Measurements from ENCODE around the gene PPP1R14D. TPM values are rescaled to one million over a fixed set of nuclear protein-coding genes. Genes with fewer than 3 reads are reported as not detected.
A peak's percentile ranks its signal among the peaks of the same experiment; 100 is the strongest.

The PPP1R14D gene
- total RNA-seq, 1 donor from 2014 or later: 1.3 TPM

DNA sequence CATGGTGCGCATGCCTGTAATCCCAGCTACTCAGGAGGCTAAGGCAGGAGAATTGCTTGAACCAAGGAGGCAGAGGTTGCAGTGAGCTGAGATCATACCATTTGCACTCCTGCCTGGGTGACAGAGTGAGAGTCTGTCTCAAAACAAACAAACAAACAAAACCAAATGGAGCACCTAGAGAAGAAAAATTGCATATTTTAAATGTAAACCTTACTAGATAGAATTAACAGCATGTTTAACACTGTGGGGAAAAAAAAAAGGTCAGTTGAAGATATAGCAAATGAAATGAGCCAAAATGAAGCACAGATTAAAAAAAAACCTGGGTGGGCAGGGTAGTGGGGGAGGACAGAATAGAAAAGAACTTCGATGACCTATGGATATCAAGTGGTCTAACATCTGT, 7.3 kb downstream of the PPP1R14D start:
- Histone ChIP-seq H3K27ac (no peak overlapping the region), H3K9me3 (no peaks in the 10 kb centered on the region), H3K4me3 (no peak overlapping the region), H3K36me3 (no peaks in the 10 kb centered on the region), H3K27me3 (no peaks in the 10 kb centered on the region), H3K4me1 (no peaks in the 10 kb centered on the region)
- TF ChIP-seq, protein P1, sequence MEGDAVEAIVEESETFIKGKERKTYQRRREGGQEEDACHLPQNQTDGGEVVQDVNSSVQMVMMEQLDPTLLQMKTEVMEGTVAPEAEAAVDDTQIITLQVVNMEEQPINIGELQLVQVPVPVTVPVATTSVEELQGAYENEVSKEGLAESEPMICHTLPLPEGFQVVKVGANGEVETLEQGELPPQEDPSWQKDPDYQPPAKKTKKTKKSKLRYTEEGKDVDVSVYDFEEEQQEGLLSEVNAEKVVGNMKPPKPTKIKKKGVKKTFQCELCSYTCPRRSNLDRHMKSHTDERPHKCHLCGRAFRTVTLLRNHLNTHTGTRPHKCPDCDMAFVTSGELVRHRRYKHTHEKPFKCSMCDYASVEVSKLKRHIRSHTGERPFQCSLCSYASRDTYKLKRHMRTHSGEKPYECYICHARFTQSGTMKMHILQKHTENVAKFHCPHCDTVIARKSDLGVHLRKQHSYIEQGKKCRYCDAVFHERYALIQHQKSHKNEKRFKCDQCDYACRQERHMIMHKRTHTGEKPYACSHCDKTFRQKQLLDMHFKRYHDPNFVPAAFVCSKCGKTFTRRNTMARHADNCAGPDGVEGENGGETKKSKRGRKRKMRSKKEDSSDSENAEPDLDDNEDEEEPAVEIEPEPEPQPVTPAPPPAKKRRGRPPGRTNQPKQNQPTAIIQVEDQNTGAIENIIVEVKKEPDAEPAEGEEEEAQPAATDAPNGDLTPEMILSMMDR (IDR thresholded peaks at IDR 0.05): no peak
- no peak for DNase-seq
- intact Hi-C loops (cut with DNase I): no loop called here
- ATAC-seq: no peak

DNA sequence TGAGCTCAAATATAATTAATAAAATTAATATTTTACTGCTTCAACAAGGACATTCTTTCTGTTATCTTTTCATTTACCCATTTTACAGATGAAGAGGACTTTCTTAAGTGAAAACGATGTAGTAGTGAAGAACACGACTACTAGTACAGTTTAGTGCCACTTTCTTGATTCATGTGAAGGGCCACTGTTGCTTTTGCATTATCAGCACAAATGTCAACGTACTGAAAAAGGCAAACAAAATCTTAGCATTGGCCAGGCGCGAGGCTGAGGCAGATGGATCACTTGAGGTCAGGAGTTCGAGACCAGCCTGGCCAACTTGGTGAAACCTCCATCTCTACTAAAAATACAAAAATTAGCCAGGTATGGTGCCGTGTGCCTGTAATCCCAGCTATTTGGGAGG, 9.5 kb downstream of the PPP1R14D start:
- Histone ChIP-seq H3K27ac (no peak overlapping the region), H3K36me3 (peaks cover 11% of the 10 kb centered on the region), H3K9me3 (no peaks in the 10 kb centered on the region), H3K4me3 (no peak overlapping the region), H3K4me1 (no peaks in the 10 kb centered on the region), H3K27me3 (no peaks in the 10 kb centered on the region)
- TF ChIP-seq, protein P1 (IDR thresholded peaks at IDR 0.05): no peak
- DNase-seq (peak; percentile 20), ATAC-seq (no peak)
- intact Hi-C loops (cut with DNase I): no loop called here

- DNase-seq: no peak
- no peak for ATAC-seq
- no peaks in the 10 kb centered on the region for H3K4me1 ChIP-seq
These were observed 13.3 kb downstream of the PPP1R14D start for GRCh38 chr15:40815042-40815698.

DNA sequence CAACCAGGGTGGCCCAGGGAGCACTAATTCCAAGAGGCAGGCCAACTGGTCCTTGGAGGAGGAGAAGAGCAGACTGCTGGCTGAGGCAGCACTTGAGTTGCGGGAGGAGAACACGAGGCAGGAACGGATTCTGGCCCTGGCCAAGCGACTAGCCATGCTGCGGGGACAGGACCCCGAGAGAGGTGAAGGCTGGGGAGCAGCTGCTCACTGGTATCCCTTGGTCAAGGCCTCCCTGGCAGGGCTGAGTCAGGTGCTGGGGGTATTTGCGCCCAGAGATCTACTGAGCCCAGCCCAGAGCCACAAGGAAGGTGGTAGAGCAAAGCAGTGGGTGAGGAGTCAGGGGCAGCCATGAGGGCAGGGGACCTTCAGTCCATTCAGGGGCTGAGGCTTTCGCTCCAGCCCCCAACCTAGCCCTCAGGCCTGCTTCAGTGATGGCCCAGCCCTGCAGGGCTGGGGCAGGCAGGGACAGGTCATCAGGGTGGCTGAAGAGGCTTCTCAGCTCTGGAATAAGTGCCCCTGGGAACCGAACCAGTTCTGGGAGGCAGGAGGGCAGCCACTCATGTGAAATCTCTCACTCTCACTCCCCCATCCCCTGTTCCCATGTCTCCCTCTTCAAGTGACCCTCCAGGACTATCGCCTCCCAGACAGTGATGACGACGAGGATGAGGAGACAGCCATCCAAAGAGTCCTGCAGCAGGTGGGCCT, 15.6 kb downstream of the PPP1R14D start:
- ATAC-seq (no peak), DNase-seq (no peak)
- Histone ChIP-seq H3K4me3 (no peak overlapping the region), H3K27ac (no peak overlapping the region), H3K4me1 (peaks cover 8% of the 10 kb centered on the region), H3K36me3 (peaks cover 35% of the 10 kb centered on the region), H3K9me3 (no peaks in the 10 kb centered on the region), H3K27me3 (no peaks in the 10 kb centered on the region)
- TF ChIP-seq, protein P1 (IDR thresholded peaks at IDR 0.05): no peak
- intact Hi-C loops (cut with DNase I): no loop called here

More at GRCh38 chr15:40815042-40815698, 13.3 kb downstream of the PPP1R14D start:
- intact Hi-C loops (cut with DNase I): no loop called here
- Histone ChIP-seq H3K4me3 (no peak overlapping the region), H3K9me3 (no peaks in the 10 kb centered on the region), H3K27me3 (no peaks in the 10 kb centered on the region), H3K27ac (no peak overlapping the region), H3K36me3 (peaks cover 35% of the 10 kb centered on the region)
- TF ChIP-seq, protein P1 (IDR thresholded peaks at IDR 0.05): no peak

DNA sequence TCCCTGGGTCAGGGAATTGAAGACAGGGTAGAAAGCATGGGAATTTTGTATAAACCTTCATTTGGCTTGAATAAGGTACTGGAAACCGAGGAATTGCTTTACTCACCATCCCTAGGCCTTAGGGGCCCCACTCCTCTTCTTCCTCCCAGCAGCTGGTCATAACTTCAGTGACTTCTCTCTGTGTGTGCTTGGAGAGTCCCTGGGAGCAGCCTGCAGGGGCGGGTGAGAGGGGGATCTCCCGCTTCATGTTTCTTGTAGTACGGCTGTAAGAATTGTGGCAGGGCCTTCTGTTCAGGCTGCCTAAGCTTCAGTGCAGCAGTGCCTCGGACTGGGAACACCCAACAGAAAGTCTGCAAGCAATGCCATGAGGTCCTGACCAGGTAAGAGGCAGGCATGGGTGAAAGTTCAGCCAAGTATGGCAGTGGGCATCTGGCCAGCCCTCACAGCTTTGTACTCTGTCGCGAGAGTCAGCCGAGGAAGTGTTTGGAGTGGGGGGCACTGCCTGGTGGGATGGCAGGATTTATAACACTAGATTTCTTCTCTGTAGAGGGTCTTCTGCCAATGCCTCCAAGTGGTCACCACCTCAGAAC, 19.6 kb downstream of the PPP1R14D start:
- no peak for ATAC-seq
- Histone ChIP-seq H3K27ac (no peak overlapping the region), H3K9me3 (no peaks in the 10 kb centered on the region), H3K4me1 (peaks cover 22% of the 10 kb centered on the region), H3K36me3 (peaks cover 23% of the 10 kb centered on the region), H3K27me3 (no peaks in the 10 kb centered on the region), H3K4me3 (peak overlapping the region; percentile 69)
- TF ChIP-seq, protein P1 (IDR thresholded peaks at IDR 0.05): no peak
- intact Hi-C loops (cut with DNase I): no loop called here
- DNase-seq: no peak
